Measurements from ENCODE around the gene SLC24A1. TPM values are rescaled to one million over a fixed set of nuclear protein-coding genes. Genes with fewer than 3 reads are reported as not detected.

The SLC24A1 gene
- total and polyA plus RNA-seq, 2 experiments from 2014 or later: 4.9 to 7.2 TPM

GRCh38 chr15:65630760-65631159, 9.0 kb downstream of the SLC24A1 start:
- Histone ChIP-seq H3F3A (ENCODE audit: insufficient read depth) (0 out of 2 replicates have a peak, but pooled peaks cover 11% of the 10 kb centered on the region), H3K9me3 (ENCODE audit: low read depth) (no peaks in the 10 kb centered on the region), H2AFZ (no peak overlapping the region), H3K4me2 (ENCODE audit: unreplicated experiment) (no peak overlapping the region), H3K27ac (no peak overlapping the region), H4K20me1 (ENCODE audit: insufficient read depth) (no peaks in the 10 kb centered on the region), H3K79me2 (ENCODE audit: insufficient read depth) (no peaks in the 10 kb centered on the region), H3K9me2 (ENCODE audit: insufficient read depth) (no peaks in the 10 kb centered on the region), H3K4me1 (ENCODE audit: insufficient read depth) (peaks cover 15% of the 10 kb centered on the region), H3K27me3 (replicated peaks; ENCODE audit: insufficient read depth) (no peaks in the 10 kb centered on the region), H3K9ac (no peak overlapping the region), H3K36me3 (ENCODE audit: low read depth) (no peaks in the 10 kb centered on the region), H3K4me3 (no peak overlapping the region)
- in situ Hi-C loops (cut with MboI): loop anchor here (10.0 kb wide), 1 partner anchor 224 kb away; no protein-coding TSS in a partner anchor
- DNase-seq: no peak
- 95 to 97% methylated on average over 5 of the region's 5 CpGs for WGBS, 2 experiments (ENCODE audit: low coverage in 1 of 2, low lambda C conversion rate in 2 of 2, missing lambda C conversion rate in 2 of 2)
- no peak for TF ChIP-seq EZH2 (IDR thresholded peaks at IDR 0.05; ENCODE audit: insufficient read depth, poor library complexity, severe bottlenecking)
- no peak for TF ChIP-seq EZH2phosphoT487 (IDR thresholded peaks at IDR 0.05; ENCODE audit: insufficient read depth, low read depth)

GRCh38 chr15:65631503-65631902, 9.8 kb downstream of the SLC24A1 start:
- H2AFZ ChIP-seq: no peak overlapping the region
- peaks cover 15% of the 10 kb centered on the region for H3K4me1 ChIP-seq (ENCODE audit: insufficient read depth)
- WGBS, 2 experiments (ENCODE audit: low coverage in 1 of 2, low lambda C conversion rate in 2 of 2, missing lambda C conversion rate in 2 of 2): 97 to 98% methylated on average over 6 of the region's 6 CpGs
- no peak overlapping the region for H3K9ac ChIP-seq
- H3K4me2 ChIP-seq (ENCODE audit: unreplicated experiment): no peak overlapping the region
- DNase-seq: no peak
- no peaks in the 10 kb centered on the region for H3K79me2 ChIP-seq (ENCODE audit: insufficient read depth)
- no peaks in the 10 kb centered on the region for H3K27me3 ChIP-seq (replicated peaks; ENCODE audit: insufficient read depth)
- H3K9me3 ChIP-seq (ENCODE audit: low read depth): no peaks in the 10 kb centered on the region
- H3K36me3 ChIP-seq (ENCODE audit: low read depth): no peaks in the 10 kb centered on the region
- H3F3A ChIP-seq (ENCODE audit: insufficient read depth): 0 out of 2 replicates have a peak, but pooled peaks cover 11% of the 10 kb centered on the region
- H3K9me2 ChIP-seq (ENCODE audit: insufficient read depth): no peaks in the 10 kb centered on the region
- H3K27ac ChIP-seq: no peak overlapping the region
- in situ Hi-C loops (cut with MboI): loop anchor here (10.0 kb wide), 1 partner anchor 223 kb away; no protein-coding TSS in a partner anchor
- TF ChIP-seq EZH2 (IDR thresholded peaks at IDR 0.05; ENCODE audit: insufficient read depth, poor library complexity, severe bottlenecking) (no peak), EZH2phosphoT487 (IDR thresholded peaks at IDR 0.05; ENCODE audit: insufficient read depth, low read depth) (no peak)
- H3K4me3 ChIP-seq: no peak overlapping the region
- H4K20me1 ChIP-seq (ENCODE audit: insufficient read depth): no peaks in the 10 kb centered on the region

GRCh38 chr15:65632780-65633375, 11.1 kb downstream of the SLC24A1 start:
- no peaks in the 10 kb centered on the region for H3K9me3 ChIP-seq (ENCODE audit: low read depth)
- no peak for TF ChIP-seq EZH2 (IDR thresholded peaks at IDR 0.05; ENCODE audit: insufficient read depth, poor library complexity, severe bottlenecking)
- 87 to 88% methylated on average over 4 of the region's 4 CpGs for WGBS, 2 experiments (ENCODE audit: low coverage in 1 of 2, low lambda C conversion rate in 2 of 2, missing lambda C conversion rate in 2 of 2)
- in situ Hi-C loops (cut with MboI): loop anchor here (10.0 kb wide), 1 partner anchor 222 kb away; no protein-coding TSS in a partner anchor
- DNase-seq: no peak
- no peak overlapping the region for H3K4me3 ChIP-seq
- H3K27ac ChIP-seq: 0 out of 2 replicates have a peak overlapping the region, but pooled peaks have one; percentile 12
- H2AFZ ChIP-seq: no peak overlapping the region
- no peak overlapping the region for H3K4me2 ChIP-seq (ENCODE audit: unreplicated experiment)
- H3K4me1 ChIP-seq (ENCODE audit: insufficient read depth): peaks cover 15% of the 10 kb centered on the region
- H4K20me1 ChIP-seq (ENCODE audit: insufficient read depth): no peaks in the 10 kb centered on the region
- no peaks in the 10 kb centered on the region for H3K36me3 ChIP-seq (ENCODE audit: low read depth)
- 0 out of 2 replicates have a peak, but pooled peaks cover 11% of the 10 kb centered on the region for H3F3A ChIP-seq (ENCODE audit: insufficient read depth)
- no peaks in the 10 kb centered on the region for H3K9me2 ChIP-seq (ENCODE audit: insufficient read depth)
- no peak overlapping the region for H3K9ac ChIP-seq
- H3K27me3 ChIP-seq (replicated peaks; ENCODE audit: insufficient read depth): no peaks in the 10 kb centered on the region
- no peaks in the 10 kb centered on the region for H3K79me2 ChIP-seq (ENCODE audit: insufficient read depth)

- Histone ChIP-seq H4K20me1 (ENCODE audit: insufficient read depth) (no peaks in the 10 kb centered on the region), H3K79me2 (ENCODE audit: insufficient read depth) (no peaks in the 10 kb centered on the region), H3K9ac (no peak overlapping the region), H3K9me2 (ENCODE audit: insufficient read depth) (no peaks in the 10 kb centered on the region), H3K27me3 (replicated peaks; ENCODE audit: insufficient read depth) (no peaks in the 10 kb centered on the region), H3K9me3 (ENCODE audit: low read depth) (no peaks in the 10 kb centered on the region), H3K4me2 (ENCODE audit: unreplicated experiment) (no peak overlapping the region), H3K4me3 (no peak overlapping the region), H3K27ac (no peak overlapping the region), H3K36me3 (ENCODE audit: low read depth) (no peaks in the 10 kb centered on the region), H2AFZ (no peak overlapping the region), H3K4me1 (ENCODE audit: insufficient read depth) (peaks cover 18% of the 10 kb centered on the region), H3F3A (ENCODE audit: insufficient read depth) (0 out of 2 replicates have a peak, but pooled peaks cover 11% of the 10 kb centered on the region)
- no peak for TF ChIP-seq EZH2 (IDR thresholded peaks at IDR 0.05; ENCODE audit: insufficient read depth, poor library complexity, severe bottlenecking)
- 80 to 83% methylated on average over 2 of the region's 2 CpGs for WGBS, 2 experiments (ENCODE audit: low coverage in 1 of 2, low lambda C conversion rate in 2 of 2, missing lambda C conversion rate in 2 of 2)
- in situ Hi-C loops (cut with MboI): loop anchor here (10.0 kb wide), 1 partner anchor 221 kb away; no protein-coding TSS in a partner anchor
- DNase-seq: no peak
Measured at GRCh38 chr15:65633752-65634151, 12.0 kb downstream of the SLC24A1 start.

Measured in GM23248 (cell line).